ENCODE results near the gene CENPU.
A peak's percentile ranks its signal among the peaks of the same experiment; 100 is the strongest.

CENPU gene

GRCh38 chr4:184702114-184702513 is 31.8 kb downstream of the CENPU start:
- no peak for DNase-seq

GRCh38 chr4:184699941-184700340 is 34.0 kb downstream of the CENPU start:
- no peak for DNase-seq

GRCh38 chr4:184697956-184698355 is 35.9 kb downstream of the CENPU start:
- no peak for DNase-seq

GRCh38 chr4:184695178-184695896 is 38.6 kb downstream of the CENPU start:
- DNase-seq, result no peak

GRCh38 chr4:184694412-184694956 is 39.4 kb downstream of the CENPU start:
- DNase-seq, result no peak

- no peak for DNase-seq
Measured at GRCh38 chr4:184693056-184693455, 40.8 kb downstream of the CENPU start.

- DNase-seq, result no peak
Measured at GRCh38 chr4:184689681-184690080, 44.2 kb downstream of the CENPU start.

- DNase-seq, result peak; percentile 10
Measured at GRCh38 chr4:184688447-184688846, 45.4 kb downstream of the CENPU start.

GRCh38 chr4:184688005-184688404 is 45.9 kb downstream of the CENPU start:
- DNase-seq, result no peak

GRCh38 chr4:184684491-184685189 is 49.3 kb downstream of the CENPU start:
- DNase-seq, result no peak

- no peak for DNase-seq
Measured at GRCh38 chr4:184681916-184682315, 52.0 kb downstream of the CENPU start.

GRCh38 chr4:184680698-184681097 is 53.2 kb downstream of the CENPU start:
- no peak for DNase-seq

- no peak for DNase-seq
Measured at GRCh38 chr4:184675821-184676492, 57.9 kb downstream of the CENPU start.

GRCh38 chr4:184675018-184675417 is 58.9 kb downstream of the CENPU start:
- no peak for DNase-seq

GRCh38 chr4:184674011-184674410 is 59.9 kb downstream of the CENPU start:
- no peak for DNase-seq

GRCh38 chr4:184672741-184673140 is 61.2 kb downstream of the CENPU start:
- DNase-seq, result no peak

- DNase-seq, result no peak
Measured at GRCh38 chr4:184671101-184671500, 62.8 kb downstream of the CENPU start.

GRCh38 chr4:184669251-184669650 is 64.6 kb downstream of the CENPU start:
- no peak for DNase-seq

- DNase-seq, result no peak
Measured at GRCh38 chr4:184668511-184669114, 65.3 kb downstream of the CENPU start.

GRCh38 chr4:184668096-184668495 is 65.8 kb downstream of the CENPU start:
- no peak for DNase-seq

GRCh38 chr4:184666670-184667069 is 67.2 kb downstream of the CENPU start:
- DNase-seq, result no peak

GRCh38 chr4:184664445-184665210 is 69.3 kb downstream of the CENPU start:
- DNase-seq, result no peak

GRCh38 chr4:184662236-184662635 is 71.7 kb downstream of the CENPU start:
- DNase-seq, result no peak
